ENCODE results near the gene DLST.

DLST gene

GRCh38 chr14:74898694-74899093 lies 17.0 kb downstream of the DLST start:
- DNase-seq: no peak

- DNase-seq: no peak
These were observed 21.4 kb downstream of the DLST start for GRCh38 chr14:74902941-74903705.

GRCh38 chr14:74904635-74905503 lies 23.2 kb downstream of the DLST start:
- DNase-seq: no peak

GRCh38 chr14:74905595-74906142 lies 24.0 kb downstream of the DLST start:
- peak; percentile 88 for DNase-seq

GRCh38 chr14:74906925-74907521 lies 25.3 kb downstream of the DLST start:
- DNase-seq: no peak

GRCh38 chr14:74907744-74908143 lies 26.0 kb downstream of the DLST start:
- no peak for DNase-seq

- DNase-seq: no peak
These were observed 27.2 kb downstream of the DLST start for GRCh38 chr14:74908861-74909341.

- DNase-seq: no peak
These were observed 27.8 kb downstream of the DLST start for GRCh38 chr14:74909501-74909900.

- DNase-seq: no peak
These were observed 28.2 kb downstream of the DLST start for GRCh38 chr14:74909911-74910310.

- DNase-seq: no peak
These were observed 28.8 kb downstream of the DLST start for GRCh38 chr14:74910556-74910955.

GRCh38 chr14:74911221-74911620 lies 29.5 kb downstream of the DLST start:
- DNase-seq: no peak

- DNase-seq: no peak
These were observed 30.0 kb downstream of the DLST start for GRCh38 chr14:74911704-74912103.

GRCh38 chr14:74912111-74912510 lies 30.4 kb downstream of the DLST start:
- DNase-seq: no peak

- no peak for DNase-seq
These were observed 31.1 kb downstream of the DLST start for GRCh38 chr14:74912801-74913200.

- DNase-seq: no peak
These were observed 31.7 kb downstream of the DLST start for GRCh38 chr14:74913393-74913910.

- DNase-seq: no peak
These were observed 32.4 kb downstream of the DLST start for GRCh38 chr14:74913986-74914573.

GRCh38 chr14:74915426-74915825 lies 33.7 kb downstream of the DLST start:
- no peak for DNase-seq

GRCh38 chr14:74915826-74916225 lies 34.1 kb downstream of the DLST start:
- DNase-seq: no peak

- no peak for DNase-seq
These were observed 35.4 kb downstream of the DLST start for GRCh38 chr14:74917178-74917543.

- DNase-seq: no peak
These were observed 35.9 kb downstream of the DLST start for GRCh38 chr14:74917646-74918081.

GRCh38 chr14:74918380-74918779 lies 36.7 kb downstream of the DLST start:
- DNase-seq: no peak

- no peak for DNase-seq
These were observed 37.9 kb downstream of the DLST start for GRCh38 chr14:74919421-74920165.

Data from stimulated activated CD4-positive, alpha-beta T cell treated with anti-CD3 and anti-CD28 coated beads, Interleukin-2, amount 100 ng/mL, for 24 hours (primary cell).